HepG2 (cell line): ENCODE measurements around the gene ODC1. TPM values are rescaled to one million over a fixed set of nuclear protein-coding genes. Genes with fewer than 3 reads are reported as not detected.

Source experiments
- ATAC-seq: fragments of 200-7000 bp; cut with Tn5 transposase; 3 replicates; pipeline ENCODE4 v1.9.1; 2020; ENCODE audit warnings: mild to moderate bottlenecking, moderate library complexity
- BruUV-seq: library from RNA; stranded (reverse); fragments of 400-500 nt; replicated peaks from 2 replicates; lab custom pipeline; 2021; lab: Mats Ljungman, UMichigan
- CTCF ChIA-PET: fragments of 300-600 bp; formaldehyde crosslinking; extraction: SDS; loops from one replicate; lab custom pipeline; 2021; ENCODE audit warnings: low total read pairs, inconsistent platforms, low intra/inter-chr PET ratio; lab: Yijun Ruan, JAX
- POLR2A ChIA-PET: fragments of 350-600 bp; sonication (Branson Sonifier 250); formaldehyde crosslinking; loops from one replicate; lab custom pipeline; 2020; ENCODE audit warnings: antibody characterized with exemption, inconsistent platforms; lab: Yijun Ruan, JAX
- DNase-seq: peaks from one replicate; pipeline ENCODE4 v3.0.0-alpha.2; 2015; ENCODE audit warnings: low spot score
- FAIRE-seq: peaks from 3 replicates; lab custom pipeline; 2011; peaks lifted over from hg19 to GRCh38; lab: Jason Lieb, UNC
- H2AFZ ChIP-seq: one replicate; pipeline ENCODE4 v1.6.1; 2011; ENCODE audit warnings: low read length, inconsistent platforms
- H3K27ac ChIP-seq: fragments of 300-600 bp; 3 replicates; pipeline ENCODE4 v1.8.0; 2011; ENCODE audit warnings: mixed run types, mild to moderate bottlenecking, mixed read lengths, low read length, inconsistent platforms; ENCODE audit not compliant: insufficient read depth; ENCODE audit errors: extremely low read length
- H3K27me3 ChIP-seq, 2 experiments: fragments of 200-600 bp in 1 of 2; 2 replicates in 1 of 2; 3 replicates in 1 of 2; pipeline versions ENCODE4 v1.6.0 to v1.8.0; 2011; ENCODE audit warnings: low read length in 2 of 2, mild to moderate bottlenecking in 2 of 2, moderate library complexity in 2 of 2, inconsistent platforms in 1 of 2; ENCODE audit not compliant: insufficient read depth in 2 of 2, control insufficient read depth in 1 of 2
- H3K36me3 ChIP-seq, 2 experiments: fragments of 200-600 bp in 1 of 2; replicated peaks in 1 of 2; 2 replicates in 1 of 2; 3 replicates in 1 of 2; pipeline versions ENCODE4 v1.5.1 to v1.8.0; 2011; ENCODE audit warnings: low read length in 2 of 2, inconsistent platforms in 1 of 2; ENCODE audit not compliant: insufficient read depth in 2 of 2, control insufficient read depth in 1 of 2
- H3K4me1 ChIP-seq: 2 replicates; pipeline ENCODE4 v1.5.1; 2012; ENCODE audit warnings: low read length, inconsistent platforms; ENCODE audit not compliant: insufficient read depth
- H3K4me2 ChIP-seq: 2 replicates; pipeline ENCODE4 v1.6.0; 2011; ENCODE audit warnings: low read depth, low read length, inconsistent platforms
- H3K4me3 ChIP-seq, 3 experiments: fragments of 200-600 bp in 1 of 3; sonication (generic), shearing (Covaris generic) in 1 of 3; replicated peaks in 1 of 3; 2 replicates each; pipeline ENCODE4 v1.5.1; 2011 to 2016; ENCODE audit warnings: low read length in 3 of 3, inconsistent platforms in 2 of 3, low read depth in 2 of 3, mild to moderate bottlenecking in 2 of 3, control low read depth in 1 of 3, mixed read lengths in 1 of 3; ENCODE audit not compliant: insufficient read depth in 1 of 3
- H3K79me2 ChIP-seq: one replicate; pipeline ENCODE4 v1.6.1; 2011; ENCODE audit warnings: low read length, inconsistent platforms; ENCODE audit not compliant: insufficient read depth
- H3K9ac ChIP-seq: 2 replicates; pipeline ENCODE4 v1.6.0; 2011; ENCODE audit warnings: mild to moderate bottlenecking, low read depth, low read length, inconsistent platforms; ENCODE audit not compliant: insufficient read depth
- H3K9me3 ChIP-seq: 2 replicates; pipeline ENCODE4 v1.5.1; 2012; ENCODE audit warnings: mild to moderate bottlenecking, low read length
- H4K20me1 ChIP-seq: 2 replicates; pipeline ENCODE4 v1.6.0; 2011; ENCODE audit warnings: inconsistent platforms, mild to moderate bottlenecking, low read length, moderate library complexity; ENCODE audit not compliant: insufficient read depth
- DR1 ChIP-seq: sonication (generic); formaldehyde crosslinking; IDR thresholded peaks from 2 replicates; pipeline ENCODE4 v1.8.0; 2021; ENCODE audit warnings: mild to moderate bottlenecking, missing genetic modification reagents, inconsistent platforms
- JDP2 ChIP-seq: sonication (generic); formaldehyde crosslinking; IDR thresholded peaks from 2 replicates; pipeline ENCODE4 v1.8.1; 2022; ENCODE audit warnings: missing genetic modification reagents, borderline replicate concordance
- MYPOP ChIP-seq: sonication (generic); formaldehyde crosslinking; IDR thresholded peaks from 2 replicates; pipeline ENCODE4 v1.8.1; 2023; ENCODE audit warnings: mild to moderate bottlenecking, moderate library complexity, missing genetic modification reagents
- RAD51 ChIP-seq: fragments of 450-650 bp; IDR thresholded peaks from 2 replicates; pipeline ENCODE4 v1.6.1; 2016; ENCODE audit warnings: borderline replicate concordance
- ZBTB33 ChIP-seq: sonication (generic); formaldehyde crosslinking; IDR thresholded peaks from 2 replicates; pipeline ENCODE4 v1.4.0; 2020; ENCODE audit warnings: missing genetic modification reagents
- ZBTB34 ChIP-seq: sonication (generic); formaldehyde crosslinking; IDR thresholded peaks from 2 replicates; pipeline ENCODE4 v1.8.0; 2022; ENCODE audit warnings: mild to moderate bottlenecking, missing genetic modification reagents
- ZHX1 ChIP-seq: sonication (generic); formaldehyde crosslinking; IDR thresholded peaks from 2 replicates; pipeline ENCODE4 v1.8.1; 2022; ENCODE audit warnings: low read depth, mild to moderate bottlenecking, missing genetic modification reagents
- WGBS: methylation state at CpG from one replicate; pipeline ENCODE4 v1.1.6; 2017; ENCODE audit warnings: low lambda C conversion rate; 5-methylcytosine and 5-hydroxymethylcytosine counted together
- in situ Hi-C: cut with HindIII; loops from 2 replicates; pipeline ENCODE4 v1.10.0; 2017; ENCODE audit warnings: low pct_unique_long_range_greater_than_20kb; ENCODE audit not compliant: extremely low pct_ligation_motif_present
- intact Hi-C: fragments of 100-400 bp; cut with micrococcal nuclease; formaldehyde crosslinking; loops from one replicate; pipeline ENCODE4 v1.10.0; 2022; ENCODE audit not compliant: unreplicated experiment
- polyA plus RNA-seq, 8 experiments: library from polyadenylated mRNA; depleted of rRNA in 3 of 8; stranded (reverse) in 7 of 8; unstranded in 1 of 8; fragments of >200 nt; fragmentation: Illumina TruSeq in 4 of 8; extraction: Trizol in 4 of 8; gene quantifications; 2 replicates each; pipeline versions ENCODE4 v1.2.1 to v1.2.3, GENCODE V29; 2011 to 2016; ENCODE audit warnings: low read depth in 4 of 8, missing spikeins in 1 of 8, mixed read lengths in 1 of 8; ENCODE audit not compliant: insufficient read depth in 1 of 8
- total RNA-seq, 5 experiments: library from RNA; depleted of rRNA; stranded (reverse); fragments of >200 nt; fragmentation: Illumina TruSeq; extraction: Trizol; gene quantifications; 2 replicates each; pipeline ENCODE4 v1.2.3, GENCODE V29; 2016; ENCODE audit warnings: low read depth in 1 of 5

ODC1 gene
- total and polyA plus RNA-seq, 2 of the 13 experiments (the other 11 are each of a cell fraction or from before 2014, with no cell fraction given), result 142 to 371 TPM

- TF ChIP-seq ZHX1 (CRISPR knock-in tag) (no peak), ZBTB34 (no peak), DR1 (CRISPR knock-in tag) (no peak), JDP2 (CRISPR knock-in tag) (no peak), RAD51 (no peak)
These were observed 34.1 kb downstream of the ODC1 start (continued) for GRCh38 chr2:10413991-10414451.

GRCh38 chr2:10413503-10413902 is 34.6 kb downstream of the ODC1 start:
- Histone ChIP-seq H4K20me1 (no peaks in the 10 kb centered on the region; the same call in 1 of the 2 replicates), H3K79me2 (no peaks in the 10 kb centered on the region), H3K4me3 (no peak overlapping the region), H2AFZ (no peak overlapping the region), H3K27me3 (no peaks in the 10 kb centered on the region), H3K4me1 (peaks cover 10% of the 10 kb centered on the region), H3K36me3 (peaks cover 2 to 14% of the 10 kb centered on the region in 2 experiments; a peak in 4 of 5 replicates), H3K4me2 (no peak overlapping the region), H3K27ac (no peak overlapping the region), H3K9me3 (no peaks in the 10 kb centered on the region), H3K9ac (no peak overlapping the region)
- no peak for ATAC-seq
- intact Hi-C loops, result no loop called here
- no TSS peak for BruUV-seq
- no peak for FAIRE-seq
- 93% methylated on average over 8 of the region's 10 CpGs for WGBS
- ChIA-PET CTCF (no interaction called here), POLR2A (no interaction called here)
- in situ Hi-C loops, result no loop called here
- TF ChIP-seq ZBTB33 (CRISPR knock-in tag) (peak; percentile 26; the same call in 1 of the 2 replicates), MYPOP (CRISPR knock-in tag) (no peak)
- DNase-seq, result no peak
